GM19023 (cell line): Measurements from ENCODE around the gene OR2M4.
"Not testable (repeated sequence)": the region's sequence is repeated elsewhere in the genome, so short reads cannot be mapped to it uniquely, and the experiment has no call there.

Source experiments
- ATAC-seq: cut with Tn5 transposase; IDR thresholded peaks from one replicate; pipeline ENCODE4 v1.9.1; 2021; ENCODE audit warnings: mild to moderate bottlenecking, moderate library complexity; ENCODE audit not compliant: unreplicated experiment

Gene OR2M4

DNA sequence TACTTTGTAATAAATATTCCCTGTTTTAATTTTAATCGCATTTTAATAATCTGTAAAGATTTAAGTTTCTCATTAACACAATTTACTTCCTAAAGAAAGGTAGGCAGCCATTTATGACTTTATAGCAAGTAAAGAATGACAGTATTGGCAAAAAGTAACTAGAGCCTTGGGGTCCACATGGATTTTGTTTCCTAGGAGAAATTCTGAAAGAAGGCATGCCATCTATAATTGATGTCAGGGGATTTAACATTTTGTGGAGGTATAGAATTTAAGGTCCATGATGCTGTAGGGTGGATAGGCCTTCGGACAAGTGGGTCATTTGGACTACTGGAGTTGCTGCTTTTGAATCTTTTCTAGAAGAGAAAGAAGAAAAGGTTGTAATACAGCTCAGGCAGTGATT is at the start of gene OR2M4:
OR2M4 (plus strand) TSS at position 301 of the 400 bp plus-strand sequence. CDS start 7,512 bp downstream, outside the sequence.
- ATAC-seq = no peak

DNA sequence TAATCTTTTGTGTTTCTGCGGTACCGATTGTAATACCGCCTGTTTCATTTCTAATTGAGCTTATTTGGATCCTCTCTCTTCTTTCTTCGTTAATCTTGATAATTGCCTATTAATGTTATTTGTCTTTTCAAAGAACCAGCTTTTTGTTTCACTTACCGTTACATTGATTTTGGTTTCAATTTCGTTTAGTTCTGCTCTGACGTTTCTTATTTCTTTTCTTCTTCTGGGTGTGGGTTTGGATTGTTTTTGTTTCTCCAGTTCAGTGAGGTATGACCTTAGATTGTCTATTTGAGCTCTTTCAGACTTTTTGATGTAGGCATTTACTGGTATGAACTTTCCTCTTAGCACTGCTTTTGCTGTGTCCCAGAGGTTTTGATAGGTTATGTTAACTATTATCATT is 47.2 kb upstream of the OR2M4 start:
- no peak for ATAC-seq

- ATAC-seq = no peak
Observed at GRCh38 chr1:248187363-248187762, 43.9 kb upstream of the OR2M4 start.

- ATAC-seq = no peak
Observed at GRCh38 chr1:248189026-248189425, 42.2 kb upstream of the OR2M4 start.

GRCh38 chr1:248194117-248194516 is 37.1 kb upstream of the OR2M4 start:
- no peak for ATAC-seq

GRCh38 chr1:248196965-248197364 is 34.3 kb upstream of the OR2M4 start, which contains the start of gene OR2M3:
Gene OR2M3, plus strand, starts transcription at chr1:248197265. Its CDS starts 5,803 bp downstream, at chr1:248203068.
- no peak for ATAC-seq

- ATAC-seq = no peak
Observed at GRCh38 chr1:248215880-248216279, 15.3 kb upstream of the OR2M4 start.

GRCh38 chr1:248225537-248225936 is 5.7 kb upstream of the OR2M4 start:
- no peak for ATAC-seq

GRCh38 chr1:248229360-248229908 is 1.8 kb upstream of the OR2M4 start:
- no peak for ATAC-seq

- no peak for ATAC-seq
Observed at GRCh38 chr1:248239478-248239877, 8.3 kb downstream of the OR2M4 start.

- ATAC-seq = peak; percentile 74
Observed at GRCh38 chr1:248243204-248243603, 12.0 kb downstream of the OR2M4 start.

- ATAC-seq = not testable (repeated sequence)
Observed at GRCh38 chr1:248259309-248259708, 28.1 kb downstream of the OR2M4 start.

- ATAC-seq = no peak
Observed at GRCh38 chr1:248268178-248268577, 37.0 kb downstream of the OR2M4 start.

- not testable (repeated sequence) for ATAC-seq
Observed at GRCh38 chr1:248273225-248273624, 42.0 kb downstream of the OR2M4 start.

DNA sequence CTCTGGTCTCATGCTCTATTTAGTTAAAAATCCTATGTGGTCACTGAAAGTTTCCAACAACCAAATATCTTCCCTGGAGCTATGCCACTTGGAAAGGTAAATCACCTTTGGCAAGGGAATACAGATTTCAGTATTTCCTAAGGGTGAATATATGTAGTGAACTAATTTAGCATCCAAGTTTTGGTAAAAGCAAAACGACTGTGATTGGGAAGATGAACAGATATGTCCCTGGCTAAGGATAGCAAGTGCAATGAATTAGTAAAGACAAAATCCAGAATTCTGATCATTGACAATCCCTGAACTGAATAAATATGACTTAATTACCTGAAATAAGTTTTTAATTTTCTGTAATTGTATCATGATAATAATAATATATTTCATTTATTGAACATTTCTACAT is 46.7 kb downstream of the OR2M4 start, which contains the start of gene OR2T33:
OR2T33 (minus strand) TSS at position 101 of the 400 bp plus-strand sequence. CDS start 4,162 bp downstream, outside the sequence.
- no peak for ATAC-seq

DNA sequence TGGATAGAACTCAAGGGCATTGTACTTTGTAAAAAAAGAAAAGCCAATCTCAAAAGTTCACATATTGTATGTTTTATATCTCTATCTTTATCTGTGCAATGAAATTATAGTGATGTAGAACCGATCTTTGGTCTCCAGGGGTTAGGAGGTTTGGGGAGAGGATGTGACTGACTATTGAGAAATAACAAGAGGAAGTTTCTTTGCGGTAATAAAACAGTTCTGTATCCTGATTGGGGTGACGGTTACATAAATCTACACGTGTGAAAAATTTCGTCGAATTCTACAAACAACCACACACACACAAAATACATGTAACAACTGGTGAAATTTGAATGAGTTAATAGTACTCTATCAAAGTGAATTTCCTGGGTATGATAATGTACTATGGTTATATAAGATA is 57.2 kb downstream of the OR2M4 start:
- ATAC-seq = no peak
